GM18507 (cell line): ENCODE measurements around the gene AHNAK2.
"Not testable (repeated sequence)": the region's sequence is repeated elsewhere in the genome, so short reads cannot be mapped to it uniquely, and the experiment has no call there.

Source experiments
- DNase-seq: peaks from one replicate; pipeline ENCODE4 v3.0.0; 2011; ENCODE audit warnings: low read depth; ENCODE audit not compliant: insufficient read length; ENCODE audit errors: extremely low spot score
- FAIRE-seq: peaks from 2 replicates; lab custom pipeline; 2011; peaks lifted over from hg19 to GRCh38; lab: Jason Lieb, UNC

AHNAK2 gene

GRCh38 chr14:104977681-104978653 is at the start of gene AHNAK2:
Gene AHNAK2 (minus strand): TSS chr14:104978374. CDS start chr14:104978237, 137 bp downstream.
- no peak for FAIRE-seq
- no peak for DNase-seq

GRCh38 chr14:105027718-105028117 is 49.5 kb upstream of the AHNAK2 start:
- not testable (repeated sequence) for FAIRE-seq

GRCh38 chr14:105026802-105027563 is 48.8 kb upstream of the AHNAK2 start:
- FAIRE-seq: peak; percentile 69
- DNase-seq: no peak

More at GRCh38 chr14:105027718-105028117, 49.5 kb upstream of the AHNAK2 start:
- not testable (repeated sequence) for DNase-seq

- no peak for DNase-seq
- peak; percentile 91 for FAIRE-seq
Measured at GRCh38 chr14:105026033-105026785, 48.0 kb upstream of the AHNAK2 start.

GRCh38 chr14:105025429-105025828 is 47.3 kb upstream of the AHNAK2 start:
- no peak for FAIRE-seq
- no peak for DNase-seq

- no peak for DNase-seq
Measured at GRCh38 chr14:105023791-105024480, 45.8 kb upstream of the AHNAK2 start.

GRCh38 chr14:105023144-105023543 is 45.0 kb upstream of the AHNAK2 start:
- no peak for DNase-seq
- FAIRE-seq: no peak

More at GRCh38 chr14:105023791-105024480, 45.8 kb upstream of the AHNAK2 start:
- no peak for FAIRE-seq

- FAIRE-seq: no peak
- DNase-seq: no peak
Measured at GRCh38 chr14:105022276-105022670, 44.1 kb upstream of the AHNAK2 start.

GRCh38 chr14:105021656-105022275 is 43.6 kb upstream of the AHNAK2 start:
- DNase-seq: no peak
- FAIRE-seq: no peak

GRCh38 chr14:105020815-105021655 is 42.9 kb upstream of the AHNAK2 start, which contains the start of gene CDCA4:
Gene CDCA4 (minus strand): TSS chr14:105021083. CDS start chr14:105011929, 9,154 bp downstream.
- DNase-seq (peak; percentile 98), FAIRE-seq (peak; percentile 89)

- FAIRE-seq: peak; percentile 66
Measured at GRCh38 chr14:105019861-105020814, 42.0 kb upstream of the AHNAK2 start.

GRCh38 chr14:105018414-105018813 is 40.2 kb upstream of the AHNAK2 start:
- FAIRE-seq (no peak), DNase-seq (no peak)

More at GRCh38 chr14:105019861-105020814, 42.0 kb upstream of the AHNAK2 start:
- DNase-seq: no peak

- DNase-seq: no peak
- FAIRE-seq: no peak
Measured at GRCh38 chr14:105015905-105016304, 37.7 kb upstream of the AHNAK2 start.

GRCh38 chr14:105015242-105015641 is 37.1 kb upstream of the AHNAK2 start:
- FAIRE-seq (no peak), DNase-seq (no peak)

- DNase-seq: no peak
- peak; percentile 31 for FAIRE-seq
Measured at GRCh38 chr14:105014631-105015030, 36.5 kb upstream of the AHNAK2 start.

GRCh38 chr14:105014032-105014431 is 35.9 kb upstream of the AHNAK2 start:
- FAIRE-seq (no peak), DNase-seq (no peak)
